K562 (cell line): Measurements from ENCODE around the gene ALDH5A1.

Source experiments
- ADNP ChIP-seq: fragments of 200-800 bp; sonication (Bioruptor generic); IDR thresholded peaks from 2 replicates; pipeline ENCODE4 v1.6.1; 2016; ENCODE audit warnings: missing genetic modification characterization, missing compliant biosample characterization
- CBFB ChIP-seq: sonication (generic); formaldehyde crosslinking; IDR thresholded peaks from 2 replicates; pipeline ENCODE4 v1.4.0; 2020; ENCODE audit warnings: mild to moderate bottlenecking, missing genetic modification reagents
- CTCF ChIP-seq, 3 experiments: IDR thresholded peaks in 2 of 3; conservative IDR thresholded peaks in 1 of 3; 2 replicates each; pipeline ENCODE4 v1.5.1; 2011 to 2012; ENCODE audit warnings: low read length in 3 of 3, mild to moderate bottlenecking in 3 of 3, control low read depth in 2 of 3, improper control_type of control experiment in 1 of 3, inconsistent platforms in 1 of 3, low read depth in 1 of 3, mixed read lengths in 1 of 3, moderate library complexity in 1 of 3; ENCODE audit not compliant: insufficient read depth in 2 of 3
- HDAC2 ChIP-seq: fragments of 450-650 bp; IDR thresholded peaks from 2 replicates; pipeline ENCODE4 v1.6.1; 2016; ENCODE audit warnings: mild to moderate bottlenecking
- MXD1 ChIP-seq: fragments of 250-450 bp; sonication (Bioruptor Pico); IDR thresholded peaks from 2 replicates; pipeline ENCODE4 v1.8.0; 2021; ENCODE audit warnings: borderline replicate concordance, mild to moderate bottlenecking, moderate library complexity; ENCODE audit not compliant: poor library complexity, severe bottlenecking
- POLR2AphosphoS5 ChIP-seq: IDR thresholded peaks from 2 replicates; pipeline ENCODE4 v1.6.1; 2011; ENCODE audit warnings: mild to moderate bottlenecking, low read depth, low read length, moderate library complexity; ENCODE audit not compliant: control insufficient read depth, insufficient read depth
- RAD21 ChIP-seq, 2 experiments: fragments of 250-450 bp in 1 of 2; fragments of 450-650 bp in 1 of 2; sonication (Bioruptor Pico) in 1 of 2; formaldehyde crosslinking in 1 of 2; IDR thresholded peaks in 1 of 2; conservative IDR thresholded peaks in 1 of 2; 2 replicates each; pipeline versions ENCODE4 v1.4.0 to v1.8.0; 2020 to 2022; ENCODE audit warnings: mild to moderate bottlenecking in 2 of 2, moderate library complexity in 1 of 2
- SMAD1 ChIP-seq: fragments of 150-350 bp; IDR thresholded peaks from 2 replicates; pipeline ENCODE4 v1.6.1; 2014; ENCODE audit warnings: low read length, low read depth; ENCODE audit not compliant: partially characterized antibody
- SP1 ChIP-seq: sonication (generic); formaldehyde crosslinking; IDR thresholded peaks from 2 replicates; pipeline ENCODE4 v1.8.1; 2022; ENCODE audit warnings: mild to moderate bottlenecking, missing genetic modification reagents
- TOE1 ChIP-seq, 2 experiments: fragments of 450-650 bp in 1 of 2; sonication (generic) in 1 of 2; formaldehyde crosslinking in 1 of 2; IDR thresholded peaks; 2 replicates each; pipeline versions ENCODE4 v1.7.1 to v1.8.0; 2016 to 2022; ENCODE audit warnings: borderline replicate concordance in 2 of 2, mild to moderate bottlenecking in 2 of 2, antibody characterized with exemption in 1 of 2, inconsistent platforms in 1 of 2, low read depth in 1 of 2, missing genetic modification reagents in 1 of 2, moderate library complexity in 1 of 2
- TF ChIP-seq, protein P1 (sequence below): fragments of 250-450 bp; sonication (Bioruptor Pico); IDR thresholded peaks from 2 replicates; pipeline ENCODE4 v1.5.0; 2021
- TF ChIP-seq, protein P2 (sequence below): fragments of 150-350 bp; IDR thresholded peaks from 2 replicates; pipeline ENCODE4 v1.6.1; 2014; ENCODE audit warnings: low read depth, mild to moderate bottlenecking, low read length, borderline replicate concordance
- TF ChIP-seq, protein P3 (sequence below): fragments of 250-450 bp; sonication (Bioruptor Pico); IDR thresholded peaks from 2 replicates; pipeline ENCODE4 v1.5.0; 2020; ENCODE audit warnings: mild to moderate bottlenecking, borderline replicate concordance

GRCh38 chr6:24472181-24472580 lies 22.6 kb upstream of the ALDH5A1 start:
- TF ChIP-seq CBFB (CRISPR knock-in tag) (no peak), CTCF (IDR thresholded peaks at IDR 0.05 in 2 of 3, conservative IDR thresholded peaks at IDR 0.05 in 1 of 3; ENCODE audit: insufficient read depth in 2 of 3, low read depth in 1 of 3, low read length in 3 of 3) (no peak), SP1 (CRISPR knock-in tag) (no peak), MXD1 (no peak), TOE1 (IDR thresholded peaks at IDR 0.05; ENCODE audit: borderline replicate concordance) (no peak), TOE1 (CRISPR knock-in tag; IDR thresholded peaks at IDR 0.05; ENCODE audit: borderline replicate concordance, low read depth) (no peak), RAD21 (CRISPR knock-in tag; conservative IDR thresholded peaks at IDR 0.05 in 1 of 2, IDR thresholded peaks at IDR 0.05 in 1 of 2) (no peak), SMAD1 (no peak), POLR2AphosphoS5 (no peak), ADNP (tag) (no peak), HDAC2 (no peak)
- TF ChIP-seq, protein P1, sequence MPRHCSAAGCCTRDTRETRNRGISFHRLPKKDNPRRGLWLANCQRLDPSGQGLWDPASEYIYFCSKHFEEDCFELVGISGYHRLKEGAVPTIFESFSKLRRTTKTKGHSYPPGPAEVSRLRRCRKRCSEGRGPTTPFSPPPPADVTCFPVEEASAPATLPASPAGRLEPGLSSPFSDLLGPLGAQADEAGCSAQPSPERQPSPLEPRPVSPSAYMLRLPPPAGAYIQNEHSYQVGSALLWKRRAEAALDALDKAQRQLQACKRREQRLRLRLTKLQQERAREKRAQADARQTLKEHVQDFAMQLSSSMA (CRISPR knock-in tag): no peak
- TF ChIP-seq, protein P2, sequence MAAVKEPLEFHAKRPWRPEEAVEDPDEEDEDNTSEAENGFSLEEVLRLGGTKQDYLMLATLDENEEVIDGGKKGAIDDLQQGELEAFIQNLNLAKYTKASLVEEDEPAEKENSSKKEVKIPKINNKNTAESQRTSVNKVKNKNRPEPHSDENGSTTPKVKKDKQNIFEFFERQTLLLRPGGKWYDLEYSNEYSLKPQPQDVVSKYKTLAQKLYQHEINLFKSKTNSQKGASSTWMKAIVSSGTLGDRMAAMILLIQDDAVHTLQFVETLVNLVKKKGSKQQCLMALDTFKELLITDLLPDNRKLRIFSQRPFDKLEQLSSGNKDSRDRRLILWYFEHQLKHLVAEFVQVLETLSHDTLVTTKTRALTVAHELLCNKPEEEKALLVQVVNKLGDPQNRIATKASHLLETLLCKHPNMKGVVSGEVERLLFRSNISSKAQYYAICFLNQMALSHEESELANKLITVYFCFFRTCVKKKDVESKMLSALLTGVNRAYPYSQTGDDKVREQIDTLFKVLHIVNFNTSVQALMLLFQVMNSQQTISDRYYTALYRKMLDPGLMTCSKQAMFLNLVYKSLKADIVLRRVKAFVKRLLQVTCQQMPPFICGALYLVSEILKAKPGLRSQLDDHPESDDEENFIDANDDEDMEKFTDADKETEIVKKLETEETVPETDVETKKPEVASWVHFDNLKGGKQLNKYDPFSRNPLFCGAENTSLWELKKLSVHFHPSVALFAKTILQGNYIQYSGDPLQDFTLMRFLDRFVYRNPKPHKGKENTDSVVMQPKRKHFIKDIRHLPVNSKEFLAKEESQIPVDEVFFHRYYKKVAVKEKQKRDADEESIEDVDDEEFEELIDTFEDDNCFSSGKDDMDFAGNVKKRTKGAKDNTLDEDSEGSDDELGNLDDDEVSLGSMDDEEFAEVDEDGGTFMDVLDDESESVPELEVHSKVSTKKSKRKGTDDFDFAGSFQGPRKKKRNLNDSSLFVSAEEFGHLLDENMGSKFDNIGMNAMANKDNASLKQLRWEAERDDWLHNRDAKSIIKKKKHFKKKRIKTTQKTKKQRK: no peak
- TF ChIP-seq, protein P3, sequence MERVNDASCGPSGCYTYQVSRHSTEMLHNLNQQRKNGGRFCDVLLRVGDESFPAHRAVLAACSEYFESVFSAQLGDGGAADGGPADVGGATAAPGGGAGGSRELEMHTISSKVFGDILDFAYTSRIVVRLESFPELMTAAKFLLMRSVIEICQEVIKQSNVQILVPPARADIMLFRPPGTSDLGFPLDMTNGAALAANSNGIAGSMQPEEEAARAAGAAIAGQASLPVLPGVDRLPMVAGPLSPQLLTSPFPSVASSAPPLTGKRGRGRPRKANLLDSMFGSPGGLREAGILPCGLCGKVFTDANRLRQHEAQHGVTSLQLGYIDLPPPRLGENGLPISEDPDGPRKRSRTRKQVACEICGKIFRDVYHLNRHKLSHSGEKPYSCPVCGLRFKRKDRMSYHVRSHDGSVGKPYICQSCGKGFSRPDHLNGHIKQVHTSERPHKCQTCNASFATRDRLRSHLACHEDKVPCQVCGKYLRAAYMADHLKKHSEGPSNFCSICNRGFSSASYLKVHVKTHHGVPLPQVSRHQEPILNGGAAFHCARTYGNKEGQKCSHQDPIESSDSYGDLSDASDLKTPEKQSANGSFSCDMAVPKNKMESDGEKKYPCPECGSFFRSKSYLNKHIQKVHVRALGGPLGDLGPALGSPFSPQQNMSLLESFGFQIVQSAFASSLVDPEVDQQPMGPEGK (CRISPR knock-in tag): no peak
